ENCODE data around the gene KRT86. TPM values are rescaled to one million over a fixed set of nuclear protein-coding genes. Genes with fewer than 3 reads are reported as not detected.

Gene KRT86
- total RNA-seq, 3 donors from 2014 or later (not counting 1 experiment from before 2014, with no cell fraction given), result 2.0 to 3.6 (median 2.7) TPM

DNA sequence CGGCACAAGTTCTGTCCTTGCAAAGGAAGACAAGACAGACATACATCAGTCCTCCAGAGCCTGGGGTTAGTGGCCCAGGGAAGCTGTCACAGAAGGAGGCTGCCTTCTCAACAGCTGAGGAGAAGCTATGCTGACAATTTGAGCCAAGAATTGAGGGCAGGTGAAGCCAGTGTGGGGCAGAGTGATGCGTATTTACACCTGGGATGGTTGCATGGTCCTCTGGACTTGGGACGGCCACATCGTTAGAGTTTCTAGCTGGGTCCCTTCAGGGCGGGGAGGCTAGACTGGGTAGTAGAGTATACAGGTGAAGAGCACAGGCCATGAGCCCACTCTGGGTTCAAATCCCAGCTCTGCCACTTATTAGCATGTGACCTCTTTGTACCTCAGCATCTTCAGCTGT lies 76.3 kb downstream of the KRT86 start:
- no peaks in the 10 kb centered on the region for H3K36me3 ChIP-seq (ENCODE audit: control insufficient read depth, insufficient read depth, low read length)
- no peaks in the 10 kb centered on the region for H3K36me3 Mint-ChIP-seq
- H3K9me3 ChIP-seq (ENCODE audit: control insufficient read depth, insufficient read depth, low read length), result no peaks in the 10 kb centered on the region
- H3K27ac ChIP-seq (ENCODE audit: low read length), result no peak overlapping the region
- intact Hi-C loops (cut with micrococcal nuclease), result loop anchor here (5.0 to 10.0 kb wide), 2 partner anchors 46 to 217 kb away; no protein-coding TSS in a partner anchor
- peaks cover 25% of the 10 kb centered on the region for H3K4me1 ChIP-seq (ENCODE audit: control insufficient read depth, insufficient read depth, low read length)
- H3K27me3 ChIP-seq (ENCODE audit: control insufficient read depth, insufficient read depth, low read length), result peaks cover 54% of the 10 kb centered on the region
- H3K27me3 Mint-ChIP-seq (ENCODE audit: low read depth in 2 of 2), result peaks cover 48 to 62% of the 10 kb centered on the region in 2 donors
- WGBS (ENCODE audit: insufficient coverage), result 100% methylated on average over 5 of the region's 5 CpGs
- no peak overlapping the region for H3K4me3 ChIP-seq (ENCODE audit: low read length)
- no peak for ATAC-seq
- DNase-seq, result no peak
- H3K27ac Mint-ChIP-seq, result no peak overlapping the region
- TF ChIP-seq, protein P1, sequence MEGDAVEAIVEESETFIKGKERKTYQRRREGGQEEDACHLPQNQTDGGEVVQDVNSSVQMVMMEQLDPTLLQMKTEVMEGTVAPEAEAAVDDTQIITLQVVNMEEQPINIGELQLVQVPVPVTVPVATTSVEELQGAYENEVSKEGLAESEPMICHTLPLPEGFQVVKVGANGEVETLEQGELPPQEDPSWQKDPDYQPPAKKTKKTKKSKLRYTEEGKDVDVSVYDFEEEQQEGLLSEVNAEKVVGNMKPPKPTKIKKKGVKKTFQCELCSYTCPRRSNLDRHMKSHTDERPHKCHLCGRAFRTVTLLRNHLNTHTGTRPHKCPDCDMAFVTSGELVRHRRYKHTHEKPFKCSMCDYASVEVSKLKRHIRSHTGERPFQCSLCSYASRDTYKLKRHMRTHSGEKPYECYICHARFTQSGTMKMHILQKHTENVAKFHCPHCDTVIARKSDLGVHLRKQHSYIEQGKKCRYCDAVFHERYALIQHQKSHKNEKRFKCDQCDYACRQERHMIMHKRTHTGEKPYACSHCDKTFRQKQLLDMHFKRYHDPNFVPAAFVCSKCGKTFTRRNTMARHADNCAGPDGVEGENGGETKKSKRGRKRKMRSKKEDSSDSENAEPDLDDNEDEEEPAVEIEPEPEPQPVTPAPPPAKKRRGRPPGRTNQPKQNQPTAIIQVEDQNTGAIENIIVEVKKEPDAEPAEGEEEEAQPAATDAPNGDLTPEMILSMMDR (IDR thresholded peaks at IDR 0.05), result no peak
- H3K4me1 Mint-ChIP-seq, result peaks cover 22 to 35% of the 10 kb centered on the region in 2 donors
- peak overlapping the region; percentile 17 for H3K4me3 Mint-ChIP-seq
- H3K9me3 Mint-ChIP-seq, result no peaks in the 10 kb centered on the region

DNA sequence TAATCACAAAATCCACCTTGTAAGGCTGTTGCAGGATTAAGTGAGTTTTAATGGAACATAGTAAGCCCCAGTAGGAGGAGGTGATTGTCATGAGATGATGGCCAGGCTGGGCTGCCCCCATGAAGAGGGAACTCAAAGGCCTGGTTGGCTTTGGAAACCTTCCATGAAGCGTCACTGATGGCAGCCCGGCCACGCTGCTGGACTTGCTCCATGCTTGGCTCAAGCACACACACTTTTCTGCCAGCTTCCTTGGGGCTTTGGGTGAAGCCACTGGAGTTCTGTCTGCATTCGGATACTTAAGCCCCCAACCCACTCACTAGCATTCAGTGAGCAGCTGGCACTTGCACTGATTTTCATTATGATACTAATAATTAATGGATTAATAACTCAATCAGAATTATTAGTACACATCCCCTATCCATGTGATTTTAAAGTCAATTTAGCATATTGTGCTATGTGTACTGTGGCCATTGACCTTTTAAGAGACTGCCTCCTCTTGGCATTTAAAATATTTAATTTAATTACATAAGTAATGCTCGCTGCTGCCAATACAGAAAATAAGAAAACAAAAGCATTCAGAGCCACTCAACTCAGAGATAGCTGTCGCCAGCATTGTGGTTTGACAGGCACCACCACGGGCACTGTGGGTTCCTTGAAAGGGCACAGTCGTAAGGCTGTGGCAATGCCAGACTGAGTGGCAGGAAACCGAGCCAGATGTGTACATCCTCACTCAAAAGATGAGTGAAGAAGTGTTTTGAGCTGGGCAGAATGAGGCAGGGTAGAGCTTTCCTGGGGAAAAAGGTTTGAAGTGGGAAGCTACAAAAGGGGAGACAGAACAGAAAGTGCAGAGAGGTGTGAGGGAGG lies 77.0 kb downstream of the KRT86 start:
- Histone ChIP-seq H3K9me3 (ENCODE audit: control insufficient read depth, insufficient read depth, low read length) (no peaks in the 10 kb centered on the region), H3K27me3 (ENCODE audit: control insufficient read depth, insufficient read depth, low read length) (peaks cover 53% of the 10 kb centered on the region), H3K36me3 (ENCODE audit: control insufficient read depth, insufficient read depth, low read length) (no peaks in the 10 kb centered on the region), H3K27ac (ENCODE audit: low read length) (no peak overlapping the region), H3K4me1 (ENCODE audit: control insufficient read depth, insufficient read depth, low read length) (peaks cover 25% of the 10 kb centered on the region), H3K4me3 (ENCODE audit: low read length) (no peak overlapping the region)
- Mint-ChIP-seq H3K36me3 (no peaks in the 10 kb centered on the region), H3K27me3 (ENCODE audit: low read depth in 2 of 2) (peaks cover 45 to 55% of the 10 kb centered on the region in 2 donors), H3K4me1 (peaks cover 22 to 35% of the 10 kb centered on the region in 2 donors), H3K9me3 (no peaks in the 10 kb centered on the region), H3K27ac (peak overlapping the region in 1 of 2 donors; percentile 56), H3K4me3 (peak overlapping the region; percentile 63)
- 39% methylated on average over 9 of the region's 9 CpGs for WGBS (ENCODE audit: insufficient coverage)
- DNase-seq, result peak; percentile 73 to 84
- ATAC-seq, result peak; percentile 86 to 99 (median 93)
- TF ChIP-seq, protein P1 (IDR thresholded peaks at IDR 0.05), result no peak
- intact Hi-C loops (cut with micrococcal nuclease), result loop anchor here (5.0 to 10.0 kb wide), 2 partner anchors 47 to 216 kb away; no protein-coding TSS in a partner anchor

DNA sequence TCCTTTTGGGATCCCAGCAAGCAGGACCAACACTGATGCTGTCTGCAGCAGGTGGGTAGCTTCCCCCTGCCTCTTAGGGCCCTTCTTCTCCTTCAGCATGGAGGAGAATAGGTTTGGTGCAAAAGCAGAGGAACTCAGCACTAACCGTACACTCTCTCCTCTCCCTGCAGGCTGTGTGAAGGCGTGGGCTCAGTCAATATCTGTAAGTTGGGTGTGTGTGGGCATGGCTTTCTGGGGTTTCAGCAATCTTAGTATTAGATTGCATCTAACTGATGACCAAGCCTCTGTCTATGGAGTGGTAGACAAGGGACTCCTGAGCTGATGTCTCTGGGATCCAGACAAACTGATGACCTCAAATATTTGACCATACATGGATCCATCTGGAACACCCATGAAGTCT lies 78.5 kb downstream of the KRT86 start:
- peaks cover 62% of the 10 kb centered on the region for H3K27me3 ChIP-seq (ENCODE audit: control insufficient read depth, insufficient read depth, low read length)
- peaks cover 46 to 50% of the 10 kb centered on the region in 2 donors for H3K27me3 Mint-ChIP-seq (ENCODE audit: low read depth in 2 of 2)
- H3K36me3 ChIP-seq (ENCODE audit: control insufficient read depth, insufficient read depth, low read length), result no peaks in the 10 kb centered on the region
- TF ChIP-seq, protein P1 (IDR thresholded peaks at IDR 0.05), result no peak
- DNase-seq, result no peak
- no CpG with 5 or more reads among the region's 2 CpGs for WGBS (ENCODE audit: insufficient coverage)
- no peak overlapping the region for H3K27ac ChIP-seq (ENCODE audit: low read length)
- H3K9me3 ChIP-seq (ENCODE audit: control insufficient read depth, insufficient read depth, low read length), result no peaks in the 10 kb centered on the region
- no peaks in the 10 kb centered on the region for H3K9me3 Mint-ChIP-seq
- peaks cover 25% of the 10 kb centered on the region for H3K4me1 ChIP-seq (ENCODE audit: control insufficient read depth, insufficient read depth, low read length)
- H3K27ac Mint-ChIP-seq, result no peak overlapping the region
- peaks cover 22 to 28% of the 10 kb centered on the region in 2 donors for H3K4me1 Mint-ChIP-seq
- ATAC-seq, result no peak
- intact Hi-C loops (cut with micrococcal nuclease), result loop anchor here (5.0 to 10.0 kb wide), 2 partner anchors 48 to 214 kb away; no protein-coding TSS in a partner anchor
- no peak overlapping the region for H3K4me3 ChIP-seq (ENCODE audit: low read length)
- peak overlapping the region; percentile 35 for H3K4me3 Mint-ChIP-seq
- no peaks in the 10 kb centered on the region for H3K36me3 Mint-ChIP-seq
